Stimulated activated CD4-positive, alpha-beta T cell treated with anti-CD3 and anti-CD28 coated beads, Interleukin-15, amount 100 ng/mL, for 24 hours (primary cell): ENCODE data around the gene TNP2.
"Not testable (repeated sequence)": the region's sequence is repeated elsewhere in the genome, so short reads cannot be mapped to it uniquely, and the experiment has no call there.

Experiments
- DNase-seq: peaks from one replicate; pipeline ENCODE4 v3.0.0-alpha.2; 2020

The TNP2 gene

GRCh38 chr16:11239644-11240632, 29.2 kb downstream of the TNP2 start:
- no peak for DNase-seq

GRCh38 chr16:11238272-11239202, 30.6 kb downstream of the TNP2 start:
- no peak for DNase-seq

DNA sequence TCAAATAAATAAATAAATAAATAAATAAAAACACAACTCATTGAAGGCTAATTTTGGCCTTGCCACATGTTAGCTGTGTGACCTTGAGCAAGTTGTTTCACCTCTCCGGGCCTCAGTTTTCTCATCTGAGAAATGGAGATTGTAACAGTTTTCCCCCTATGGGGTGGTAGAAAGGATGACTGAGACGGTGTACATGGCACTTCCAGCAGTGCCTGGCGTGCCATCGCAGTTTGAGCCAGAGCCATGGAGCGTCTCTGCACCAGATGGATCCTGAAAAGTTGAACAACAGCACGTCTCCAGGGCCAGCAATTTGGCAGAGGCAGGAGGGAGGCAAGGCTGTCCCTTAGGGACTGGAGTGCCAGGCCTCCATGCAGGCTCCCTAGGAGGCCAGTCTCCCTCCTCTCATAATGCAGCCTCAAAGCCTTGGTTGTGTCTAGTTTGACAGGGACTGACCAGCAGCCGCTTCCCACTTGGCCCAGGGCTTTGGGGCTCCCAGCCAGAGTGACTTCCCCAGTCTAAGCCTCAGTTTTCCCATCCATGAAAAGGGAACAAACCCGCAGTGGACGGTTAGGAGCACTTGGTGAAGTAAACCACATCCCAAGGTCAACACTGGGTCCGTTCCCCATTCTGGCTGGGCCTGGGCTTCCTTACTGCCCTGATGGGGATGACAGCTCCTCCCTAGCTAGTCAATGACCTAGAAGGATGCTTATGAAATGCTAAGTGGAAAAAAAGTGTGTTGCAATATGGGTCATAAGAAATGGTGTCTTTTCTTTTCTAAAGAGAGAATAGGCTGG, 32.5 kb downstream of the TNP2 start:
- DNase-seq, result no peak

- no peak for DNase-seq
Measured at GRCh38 chr16:11235703-11235991, 33.5 kb downstream of the TNP2 start.

DNA sequence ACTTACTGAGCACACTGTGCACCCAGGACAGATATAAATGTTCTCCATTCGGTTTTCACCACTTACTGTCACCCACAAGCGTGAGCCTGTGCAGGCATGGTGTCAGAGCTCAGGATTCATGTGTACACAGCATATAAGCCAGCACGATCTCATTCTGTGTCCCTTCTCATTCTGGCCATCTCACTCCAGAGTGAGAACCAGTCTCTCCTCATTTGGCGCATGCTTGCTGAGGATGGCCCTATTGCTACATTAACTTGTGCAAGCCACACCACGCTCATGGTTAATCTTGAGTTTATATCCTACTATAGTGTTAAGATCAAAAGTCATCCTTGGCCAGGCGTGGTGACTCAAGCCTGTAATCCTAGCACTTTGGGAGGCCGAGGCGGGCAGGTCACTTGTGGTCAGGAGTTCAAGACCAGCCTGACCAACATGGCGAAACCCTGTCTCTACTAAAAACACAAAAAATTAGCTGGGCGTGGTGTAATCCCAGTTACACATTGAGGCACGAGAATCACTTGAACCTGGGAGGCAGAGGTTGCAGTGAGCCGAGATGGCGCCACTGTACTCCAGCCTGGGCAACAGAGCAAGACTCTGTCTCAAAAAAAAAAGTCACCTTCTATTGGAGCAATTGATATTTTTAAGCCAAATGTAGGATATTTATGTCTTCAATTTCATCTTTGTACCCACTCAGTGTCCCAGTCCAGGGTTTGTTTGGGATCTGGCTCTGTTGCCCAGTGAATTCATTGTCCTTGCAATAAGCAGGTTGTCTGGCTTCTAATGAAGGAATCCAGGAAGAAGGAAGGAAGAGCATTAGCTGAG, 34.0 kb downstream of the TNP2 start:
- no peak for DNase-seq

DNA sequence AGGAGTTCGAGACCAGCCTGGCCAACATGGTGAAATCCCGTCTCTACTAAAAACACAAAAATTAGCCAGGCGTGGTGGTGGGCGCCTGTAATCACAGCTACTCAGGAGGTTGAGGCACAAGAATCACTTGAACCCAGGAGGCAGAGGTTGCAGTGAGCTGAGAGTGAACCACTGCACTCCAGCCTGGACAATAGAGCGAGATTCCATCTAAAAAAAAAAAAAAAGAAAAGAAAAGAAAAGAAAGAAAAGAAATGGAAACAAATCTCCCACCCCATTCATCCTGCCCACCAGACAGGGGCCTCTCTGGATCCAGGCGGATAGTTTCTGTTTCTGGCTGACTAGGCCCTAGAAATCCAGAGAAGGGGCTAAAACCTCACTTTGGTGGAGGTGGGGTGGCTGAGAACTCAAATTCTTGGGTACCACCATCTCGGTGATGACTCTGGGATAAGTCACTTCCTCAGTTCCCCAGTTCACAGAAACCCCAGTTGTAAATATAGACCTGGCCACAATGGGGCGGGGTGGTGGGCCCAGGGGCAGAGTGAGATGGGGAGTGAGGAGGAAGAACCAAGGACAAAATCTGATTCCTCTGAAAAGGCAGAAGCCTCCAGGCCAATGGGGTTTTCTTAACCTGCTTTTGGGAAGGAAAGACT, 35.3 kb downstream of the TNP2 start:
- peak; percentile 91 for DNase-seq

GRCh38 chr16:11232852-11233726, 36.0 kb downstream of the TNP2 start:
- peak; percentile 94 for DNase-seq

GRCh38 chr16:11232302-11232851, 36.7 kb downstream of the TNP2 start:
- no peak for DNase-seq

- DNase-seq, result no peak
Measured at GRCh38 chr16:11231367-11231970, 37.7 kb downstream of the TNP2 start.

DNA sequence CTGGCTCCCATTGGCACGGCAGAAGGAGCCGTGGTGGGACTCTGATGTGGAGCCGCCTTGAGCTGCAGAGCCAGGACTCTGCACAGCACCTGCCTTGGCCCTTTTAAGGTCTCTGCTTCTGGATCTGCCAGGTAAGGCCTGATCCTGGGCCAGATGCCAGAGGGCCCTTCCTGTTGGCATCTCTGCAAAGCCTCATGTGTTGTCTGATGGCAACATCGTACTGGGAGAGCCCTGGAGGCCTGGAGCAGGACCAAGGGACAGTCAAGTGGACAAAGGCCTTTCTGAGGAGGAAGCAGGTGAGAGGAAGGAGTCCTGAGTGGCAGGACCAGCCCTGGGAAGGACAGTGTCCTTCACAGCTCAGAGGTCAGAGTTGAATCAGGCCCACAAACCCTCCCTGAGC, 39.2 kb downstream of the TNP2 start:
- DNase-seq, result no peak

DNA sequence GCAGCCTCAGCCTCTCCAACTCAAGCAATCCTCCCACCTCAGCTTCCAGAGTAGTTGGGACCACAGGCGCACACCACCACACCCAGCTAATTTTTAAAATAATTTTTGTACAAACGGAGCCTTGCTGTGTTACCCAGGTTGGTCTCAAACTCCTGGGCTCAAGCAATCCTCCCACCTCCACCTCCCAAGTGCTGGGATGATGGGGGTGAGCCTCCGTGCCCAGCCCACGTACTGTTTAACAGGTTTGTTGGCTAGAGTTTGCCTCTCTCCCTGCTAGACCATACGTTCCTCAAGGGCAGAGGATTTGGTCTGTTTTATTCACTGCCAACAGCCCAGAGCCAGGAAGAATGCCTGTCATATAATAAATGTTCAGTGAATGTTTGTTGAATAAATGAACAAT, 39.7 kb downstream of the TNP2 start:
- no peak for DNase-seq

DNA sequence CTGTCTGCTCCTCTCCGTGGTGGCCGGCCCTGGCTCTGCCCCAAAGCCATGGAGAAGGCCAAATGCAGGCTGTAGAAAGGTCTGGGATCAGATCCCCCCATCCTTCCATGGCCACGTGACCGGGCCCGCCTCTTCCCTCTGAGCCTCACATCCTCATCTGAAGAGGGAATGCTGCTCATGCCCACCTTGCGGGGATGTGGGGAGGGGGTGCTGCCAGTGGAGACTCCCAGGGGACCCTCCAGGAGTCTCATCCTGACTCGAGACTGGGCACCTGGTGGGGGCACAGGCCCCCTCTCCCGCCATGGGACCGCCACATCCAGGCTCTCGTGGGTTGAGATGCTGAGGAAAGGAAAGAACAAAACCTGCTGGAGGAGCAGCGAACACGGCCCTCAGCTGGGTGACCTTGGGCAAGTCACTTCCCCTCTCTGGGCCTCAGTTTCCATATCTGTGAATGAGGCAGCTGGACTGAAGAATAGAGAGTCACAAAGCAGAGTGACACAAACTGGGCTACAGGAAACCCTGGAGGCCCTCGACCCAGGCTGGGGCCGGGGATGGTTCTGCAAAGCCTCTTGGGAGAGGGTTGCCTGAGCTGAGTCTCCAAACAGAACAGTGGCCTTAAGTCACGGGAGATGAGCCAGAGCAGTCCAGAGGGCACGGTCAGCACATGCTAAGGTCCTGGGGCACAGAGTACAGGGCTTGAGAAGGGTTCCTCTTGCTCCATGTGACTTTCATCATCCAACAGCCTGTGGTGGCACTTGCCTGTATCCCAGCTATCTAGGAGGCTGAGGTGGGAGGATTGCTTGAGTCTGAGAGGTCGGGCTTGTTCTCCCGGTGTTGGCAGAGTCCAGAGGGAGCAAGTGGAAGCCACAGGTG, 43.2 kb downstream of the TNP2 start:
- DNase-seq, result peak; percentile 38

GRCh38 chr16:11224894-11225676, 44.0 kb downstream of the TNP2 start:
- peak; percentile 93 for DNase-seq

GRCh38 chr16:11224096-11224893, 44.8 kb downstream of the TNP2 start:
- DNase-seq, result peak; percentile 82

- not testable (repeated sequence) for DNase-seq
Measured at GRCh38 chr16:11220507-11220906, 48.6 kb downstream of the TNP2 start.

- no peak for DNase-seq
Measured at GRCh38 chr16:11219178-11219577, 49.9 kb downstream of the TNP2 start.

GRCh38 chr16:11218604-11218962, 50.5 kb downstream of the TNP2 start:
- no peak for DNase-seq
